HG02943 (cell line): ENCODE data around the gene IL36B.

Experiments used
- ATAC-seq: cut with Tn5 transposase; IDR thresholded peaks from one replicate; pipeline ENCODE4 v1.9.1; 2021; ENCODE audit warnings: mild to moderate bottlenecking, low read depth, moderate library complexity; ENCODE audit not compliant: unreplicated experiment

Gene IL36B

DNA sequence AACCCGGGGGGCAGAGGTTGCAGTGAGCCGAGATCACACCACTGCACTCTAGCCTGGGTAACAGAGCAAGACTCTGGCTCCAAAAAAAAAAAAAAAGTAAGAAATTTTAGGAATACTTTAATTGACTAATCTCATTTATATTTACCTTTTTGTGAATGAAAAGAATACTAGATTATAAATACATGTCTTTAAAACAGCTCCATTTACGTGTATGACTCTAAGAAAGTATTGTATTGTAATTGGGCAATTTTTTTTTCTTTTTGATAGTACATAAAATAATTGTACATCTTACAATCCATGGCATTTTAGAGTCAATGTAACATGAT is 39.4 kb downstream of the IL36B start:
- ATAC-seq, result no peak

DNA sequence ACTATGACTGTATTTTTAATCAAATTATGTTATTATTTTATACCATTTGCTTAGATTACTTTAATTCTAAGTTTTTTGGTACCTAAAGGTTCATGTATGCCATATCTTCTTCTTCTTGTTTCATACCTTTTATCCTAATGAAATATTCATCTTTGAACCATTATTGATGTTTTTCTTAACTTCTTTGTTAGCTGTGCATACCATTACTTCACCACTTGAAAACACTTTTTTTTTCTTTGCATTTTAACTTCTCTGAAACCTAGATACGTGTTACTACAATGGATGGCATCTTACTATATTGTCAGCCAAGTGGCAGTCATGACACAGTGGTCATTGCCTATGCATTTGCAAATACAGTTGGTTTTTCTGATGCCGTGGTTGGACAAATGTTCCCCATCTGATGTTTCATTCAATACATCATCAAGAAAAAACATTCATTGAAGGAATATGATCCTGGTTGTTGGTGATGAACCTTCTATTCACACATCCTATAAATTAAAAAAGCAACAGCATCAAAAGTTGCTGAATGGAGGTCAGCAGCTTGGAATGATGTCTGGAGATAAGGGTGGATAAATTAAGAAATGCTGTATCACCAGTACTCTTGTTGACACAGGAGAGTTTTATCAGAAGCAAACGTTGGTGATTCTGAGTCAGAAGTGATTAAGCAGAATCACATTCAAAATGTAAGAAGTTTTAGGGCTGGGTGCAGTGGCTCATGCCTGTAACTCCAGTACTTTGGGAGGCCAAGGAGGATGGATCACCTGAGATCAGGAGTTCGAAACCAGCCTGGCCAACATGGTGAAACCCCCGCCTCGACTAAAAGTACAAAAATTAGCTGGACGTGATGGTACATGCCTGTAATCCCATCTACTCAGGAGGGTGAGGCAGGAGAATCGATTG is 40.0 kb downstream of the IL36B start:
- ATAC-seq, result no peak

DNA sequence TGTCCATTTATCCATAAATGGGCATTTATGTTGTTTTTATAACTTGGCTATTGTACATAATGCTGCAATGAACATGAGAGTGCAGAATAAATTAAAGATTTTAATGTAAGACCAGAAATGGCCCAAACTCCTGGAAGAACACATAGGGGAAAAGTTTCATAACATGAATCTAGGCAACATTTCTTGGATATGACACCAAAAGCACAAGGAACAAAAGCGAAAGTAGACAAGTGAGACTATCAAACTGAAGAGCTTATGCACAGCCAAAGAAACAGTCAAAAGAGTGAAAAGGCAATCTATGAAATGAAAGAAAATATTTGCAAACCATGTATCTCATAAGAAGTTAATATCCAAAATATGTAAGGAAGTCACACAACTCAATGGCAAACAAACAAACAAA is 41.6 kb downstream of the IL36B start:
- ATAC-seq, result no peak

DNA sequence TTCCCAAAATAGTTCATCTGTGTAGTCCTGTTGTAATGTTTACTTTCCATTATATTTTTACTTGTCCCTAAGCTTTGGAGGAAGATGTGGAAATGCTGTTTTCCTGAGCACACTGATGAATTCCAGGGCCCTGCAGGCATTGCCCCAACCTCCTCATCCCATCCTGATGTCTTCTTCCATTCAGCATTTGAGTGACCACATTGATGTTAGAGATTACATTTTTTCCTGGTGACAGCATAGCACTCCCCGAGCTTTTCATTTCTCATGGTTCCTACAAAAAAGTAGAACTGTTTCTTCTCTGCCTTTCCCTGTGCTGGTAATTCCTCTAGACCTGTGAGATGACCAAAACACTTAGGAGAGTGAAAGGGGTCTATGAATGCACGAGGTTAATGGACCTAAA is 42.6 kb downstream of the IL36B start:
- ATAC-seq, result no peak

DNA sequence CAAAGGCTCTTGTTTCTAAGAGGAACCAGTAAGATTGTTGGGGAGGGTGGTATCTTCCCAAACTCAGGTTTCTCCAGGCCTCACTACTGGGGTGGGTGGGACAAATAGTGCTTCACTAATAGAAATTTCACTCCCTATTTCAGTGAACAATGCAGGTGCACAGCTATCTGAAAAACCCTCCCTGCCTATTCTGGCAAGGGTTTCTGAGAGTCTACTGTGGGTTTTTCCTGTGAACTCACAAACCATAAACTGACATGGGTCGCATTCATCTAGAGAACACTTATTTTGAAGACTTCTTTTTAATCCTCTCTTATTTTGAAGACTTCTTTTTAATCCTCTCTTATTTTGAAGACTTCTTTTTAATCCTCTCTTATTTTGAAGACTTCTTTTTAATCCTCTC is 43.0 kb downstream of the IL36B start:
- no peak for ATAC-seq

DNA sequence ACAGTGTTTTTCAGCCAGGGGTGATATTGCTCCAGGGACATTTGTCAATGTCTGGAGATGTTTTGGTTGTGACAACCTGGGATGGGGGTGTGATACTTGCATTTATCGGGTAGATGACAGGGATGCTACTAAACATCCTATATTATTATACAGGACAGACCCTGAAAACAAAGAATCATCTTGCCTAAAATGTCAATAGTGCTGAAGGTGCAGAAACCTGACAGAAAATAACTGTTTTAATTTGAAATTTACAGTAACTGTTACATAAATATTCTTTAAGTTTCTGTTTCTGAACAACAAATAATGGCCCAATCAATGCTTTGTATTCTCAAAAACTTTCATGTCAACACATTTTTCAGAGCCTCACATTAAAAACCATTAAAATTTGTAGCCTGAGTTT is 45.4 kb downstream of the IL36B start:
- ATAC-seq, result no peak

DNA sequence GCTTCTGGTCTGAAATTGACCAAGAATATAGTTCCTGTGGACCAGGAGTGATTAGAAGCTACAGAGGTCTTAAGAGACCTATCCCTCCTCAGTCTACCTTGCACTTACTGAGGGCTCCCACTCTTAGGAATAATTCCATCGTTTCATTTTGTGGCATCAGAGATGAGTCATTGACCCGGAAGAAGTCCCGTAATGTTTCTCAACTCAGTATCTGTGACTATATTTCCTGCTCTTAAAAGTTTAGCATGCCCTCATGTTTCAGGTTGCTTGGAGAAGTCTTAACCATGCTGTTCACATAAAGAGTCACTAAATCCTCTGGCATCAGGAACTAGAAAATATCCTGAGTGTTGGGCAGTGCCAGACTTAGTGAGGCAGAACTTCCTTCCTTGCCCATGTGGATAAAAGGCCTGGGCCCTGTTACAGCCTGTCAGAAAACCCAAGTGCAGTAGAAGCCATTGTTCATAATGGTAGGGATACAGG is 47.6 kb downstream of the IL36B start, which contains the start of gene IL36A:
IL36A (plus strand) TSS at position 430 of the 480 bp plus-strand sequence. CDS start 413 bp downstream, outside the sequence.
- no peak for ATAC-seq

DNA sequence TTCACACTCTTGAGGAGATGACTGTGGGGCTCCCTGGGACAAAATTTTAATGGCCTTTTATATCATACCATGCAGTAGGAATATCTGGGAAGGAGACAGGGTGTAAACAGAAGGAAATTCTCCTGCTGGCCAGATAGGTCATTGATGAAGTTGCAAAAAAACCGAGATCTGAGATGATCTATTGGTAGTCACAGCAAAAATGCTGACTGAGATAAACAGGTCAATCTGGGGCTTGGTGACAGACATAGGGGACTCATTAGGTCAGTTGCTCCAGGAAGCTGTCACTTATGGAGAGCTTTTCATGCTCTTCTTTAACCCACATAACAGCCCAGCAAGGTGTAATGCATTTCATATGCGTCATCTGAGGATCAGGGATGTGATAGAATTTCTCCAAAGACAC is 50.0 kb downstream of the IL36B start:
- no peak for ATAC-seq

DNA sequence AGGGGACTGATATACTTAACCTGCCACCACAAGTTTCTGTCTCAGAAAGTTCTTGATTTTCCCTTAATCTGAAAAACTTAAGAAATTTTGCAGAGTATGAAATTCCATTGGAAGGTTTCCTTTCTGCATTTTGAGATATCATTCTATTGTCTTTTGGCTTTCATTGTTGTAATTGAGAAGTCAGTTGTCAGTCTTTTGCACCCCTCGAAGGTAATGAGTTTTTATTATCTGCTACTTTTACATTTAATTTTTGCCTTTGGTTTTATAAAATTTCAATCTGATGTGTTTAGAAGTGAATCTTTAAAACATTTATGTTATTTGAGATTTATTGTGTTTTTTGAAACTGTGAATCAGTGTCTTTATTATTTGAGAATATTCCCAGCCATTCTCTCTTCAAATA is 52.2 kb downstream of the IL36B start:
- no peak for ATAC-seq

DNA sequence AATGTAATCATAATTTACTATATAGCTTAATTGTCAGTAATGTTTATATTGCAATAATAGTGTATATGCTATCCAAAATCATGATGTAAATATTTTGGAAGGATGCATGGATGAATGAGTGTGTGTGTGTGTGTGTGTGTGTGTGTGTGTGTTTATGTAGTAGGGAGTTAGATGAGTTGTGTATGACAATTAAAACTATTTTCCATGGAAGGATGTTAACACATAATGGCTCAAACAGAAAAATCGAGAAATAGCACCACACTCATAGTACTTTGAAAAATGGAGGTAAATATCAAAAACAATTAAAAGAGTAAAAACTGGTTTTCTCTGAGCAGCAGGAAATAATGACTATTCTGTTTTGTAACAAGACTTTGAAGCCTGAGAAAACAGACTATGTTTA is 55.5 kb downstream of the IL36B start:
- ATAC-seq, result no peak

DNA sequence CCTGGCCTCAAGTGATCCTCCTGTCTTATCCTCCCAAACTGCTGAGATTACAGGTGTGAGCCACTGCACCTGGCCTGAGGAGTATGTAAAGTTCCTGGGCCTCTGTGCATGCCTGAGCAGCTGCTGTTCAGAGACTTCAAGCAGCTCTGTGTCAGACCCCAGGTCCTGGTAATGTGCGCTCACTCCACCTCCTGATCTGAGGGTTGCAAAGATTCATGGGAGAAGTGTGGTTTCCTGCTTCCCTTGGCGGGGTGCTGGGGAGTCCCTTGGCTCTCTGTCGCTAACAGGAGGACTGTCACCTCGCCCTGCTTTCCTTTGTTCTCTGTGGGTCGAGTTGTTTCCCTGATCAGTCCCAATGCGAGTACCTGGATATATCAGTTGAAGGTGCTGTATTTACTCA is 56.0 kb downstream of the IL36B start:
- ATAC-seq, result no peak

DNA sequence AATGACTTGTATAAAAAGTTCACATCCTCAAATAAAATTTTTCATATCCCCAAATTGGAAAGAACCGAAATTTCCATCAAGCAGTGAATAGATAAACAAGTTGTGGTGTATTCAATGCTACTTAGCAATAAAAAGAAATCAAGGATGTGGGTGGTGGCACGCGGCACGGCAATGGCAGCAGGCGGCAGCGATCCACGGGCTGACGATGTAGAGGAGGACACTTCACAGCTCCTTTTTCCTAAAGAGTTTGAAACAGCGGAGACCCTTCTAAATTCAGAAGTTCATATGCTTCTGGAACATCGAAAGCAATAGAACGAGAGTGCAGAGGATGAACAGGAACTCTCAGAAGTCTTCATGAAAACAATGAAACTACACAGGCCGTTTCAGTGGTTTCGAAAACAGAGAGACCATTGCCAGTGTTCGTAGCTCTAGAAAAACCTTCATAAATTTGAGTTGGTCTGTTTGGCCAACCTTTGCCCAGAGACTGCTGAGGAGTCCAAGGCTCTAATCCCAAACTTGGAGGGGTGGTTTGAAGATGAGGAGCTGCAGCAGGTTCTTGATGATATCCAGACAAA is 57.2 kb downstream of the IL36B start:
- ATAC-seq, result no peak

DNA sequence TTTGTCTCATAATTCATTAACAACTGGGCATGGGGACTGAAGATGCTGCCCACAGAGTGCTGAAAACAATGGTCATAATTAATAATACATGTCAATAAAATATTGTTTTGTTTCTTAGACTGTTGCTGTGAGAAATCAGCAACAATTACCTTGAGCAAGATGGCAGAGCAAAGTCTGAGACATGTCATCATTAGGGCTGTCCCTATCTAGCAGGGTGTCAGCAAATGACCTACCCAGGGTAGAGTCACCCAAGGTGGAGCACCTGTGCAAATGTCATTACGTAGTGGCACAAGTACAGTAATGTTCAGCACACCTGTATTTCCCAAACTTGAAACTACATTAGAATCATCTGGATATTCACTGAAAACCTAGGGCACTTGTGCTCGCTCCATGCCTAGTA is 58.0 kb downstream of the IL36B start:
- ATAC-seq, result no peak

DNA sequence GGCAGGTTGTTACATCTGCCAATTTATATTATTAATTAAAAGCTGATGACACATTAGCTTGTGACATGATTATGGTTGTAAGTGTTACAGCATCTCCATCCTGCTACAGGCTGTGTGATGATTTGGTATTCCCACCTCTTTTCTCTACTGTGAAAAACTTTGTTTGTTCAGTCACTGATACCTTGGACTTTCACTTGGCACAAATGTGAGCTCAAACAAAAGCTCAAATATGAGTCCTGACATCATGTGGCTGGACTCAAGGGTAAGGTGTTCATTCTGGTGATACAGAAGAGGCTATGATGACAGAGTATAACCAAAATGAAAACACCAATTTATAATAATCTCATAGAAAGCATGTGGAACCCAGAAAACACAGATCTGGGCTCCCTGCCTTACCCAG is 58.8 kb downstream of the IL36B start:
- ATAC-seq, result no peak

DNA sequence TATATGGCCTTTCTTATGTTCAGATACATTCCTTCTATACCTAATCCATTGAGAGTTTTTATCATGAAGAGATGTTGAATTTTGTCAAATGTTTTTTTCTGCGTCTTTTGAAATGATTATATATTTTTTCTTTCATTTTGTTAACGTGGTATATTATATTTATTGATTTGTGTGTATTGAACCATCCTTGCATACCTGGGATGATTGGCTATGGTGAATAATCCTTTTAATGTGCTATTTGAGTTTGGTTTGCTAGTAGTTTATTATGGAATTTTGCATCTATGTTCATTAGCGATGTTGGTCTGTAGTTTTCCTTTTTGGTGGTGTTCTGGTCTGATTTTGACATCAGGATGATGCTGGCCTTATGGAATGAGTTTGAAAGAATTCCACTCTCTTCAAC is 63.1 kb downstream of the IL36B start:
- no peak for ATAC-seq

DNA sequence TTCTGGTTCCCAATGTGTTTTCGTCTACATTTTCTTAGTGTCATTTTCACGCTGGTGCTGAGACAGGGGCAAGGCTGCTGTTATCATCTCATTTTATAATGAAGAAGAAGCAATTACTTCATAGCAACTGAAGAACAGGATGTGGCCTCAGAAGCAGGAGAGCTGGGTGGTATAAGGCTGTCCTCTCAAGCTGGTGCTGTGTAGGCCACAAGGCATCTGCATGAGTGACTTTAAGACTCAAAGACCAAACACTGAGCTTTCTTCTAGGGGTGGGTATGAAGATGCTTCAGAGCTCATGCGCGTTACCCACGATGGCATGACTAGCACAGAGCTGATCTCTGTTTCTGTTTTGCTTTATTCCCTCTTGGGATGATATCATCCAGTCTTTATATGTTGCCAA is 67.6 kb downstream of the IL36B start:
- ATAC-seq, result no peak

DNA sequence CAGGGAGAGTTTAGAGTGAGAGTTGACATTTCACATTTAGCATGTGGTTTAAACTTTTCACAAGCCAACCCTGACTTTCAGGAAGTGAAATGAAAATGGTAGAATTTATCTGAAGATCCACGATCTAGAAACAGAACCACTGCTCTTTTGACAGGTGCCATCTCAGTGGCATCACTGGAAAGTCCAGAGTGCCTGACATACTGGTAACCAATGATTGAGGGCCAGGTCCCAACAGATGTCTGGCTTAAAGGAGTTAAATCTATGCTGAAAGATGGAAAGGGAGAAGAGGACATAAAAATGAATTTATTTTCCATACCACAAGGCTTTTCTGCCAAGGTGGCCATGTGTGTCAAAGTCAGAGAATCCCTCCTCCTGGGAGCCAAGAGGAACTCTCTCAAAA is 72.1 kb downstream of the IL36B start:
- no peak for ATAC-seq

DNA sequence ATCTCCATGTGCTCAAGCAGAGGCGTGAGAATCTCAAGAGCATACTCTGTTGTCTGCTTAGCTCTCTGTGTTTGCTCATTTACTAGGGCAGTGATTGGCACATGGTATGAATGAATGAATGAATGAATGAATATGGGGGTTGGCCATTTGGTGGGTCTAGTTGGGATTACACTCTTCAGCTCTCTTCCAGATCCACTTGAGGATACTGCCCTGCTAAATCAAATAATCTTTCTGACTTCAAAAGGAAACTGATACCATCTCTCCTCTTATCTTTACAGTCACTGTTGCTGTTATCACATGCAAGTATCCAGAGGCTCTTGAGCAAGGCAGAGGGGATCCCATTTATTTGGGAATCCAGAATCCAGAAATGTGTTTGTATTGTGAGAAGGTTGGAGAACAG is 72.9 kb downstream of the IL36B start:
- ATAC-seq, result no peak

DNA sequence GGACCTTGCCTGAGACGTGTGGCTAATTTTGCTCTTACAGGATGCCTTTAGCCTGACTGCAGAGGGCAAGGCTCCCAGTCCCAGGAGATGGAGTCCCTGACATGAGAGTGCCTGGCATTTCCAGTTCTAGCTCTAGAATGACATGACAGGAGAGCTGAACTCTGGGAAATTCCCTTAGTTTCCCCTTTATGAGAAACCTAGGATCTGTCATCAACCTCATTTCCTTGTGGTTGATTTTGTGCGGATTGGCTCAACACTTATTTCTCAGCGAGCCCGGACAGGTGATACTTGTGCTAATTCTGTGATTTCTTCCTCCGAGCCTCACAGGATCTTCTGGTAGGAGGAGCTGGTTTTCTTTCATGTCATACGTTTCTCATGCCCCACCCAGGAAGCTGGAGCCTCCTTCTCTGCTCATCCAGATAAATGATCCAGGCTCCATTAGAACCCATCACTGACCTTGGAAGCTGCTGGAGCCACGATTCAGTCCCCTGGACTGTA is 75.1 kb downstream of the IL36B start, which contains the start of gene IL36G:
IL36G (plus strand) TSS at position 448 of the 498 bp plus-strand sequence. CDS start 633 bp downstream, outside the sequence.
- ATAC-seq, result no peak
